ENCODE results near the gene USP15. TPM values are rescaled to one million over a fixed set of nuclear protein-coding genes. Genes with fewer than 3 reads are reported as not detected.

Gene USP15
- polyA plus RNA-seq, 1 donor (not counting 4 experiments of a cell fraction or from before 2014, with no cell fraction given): 66.5 TPM

DNA sequence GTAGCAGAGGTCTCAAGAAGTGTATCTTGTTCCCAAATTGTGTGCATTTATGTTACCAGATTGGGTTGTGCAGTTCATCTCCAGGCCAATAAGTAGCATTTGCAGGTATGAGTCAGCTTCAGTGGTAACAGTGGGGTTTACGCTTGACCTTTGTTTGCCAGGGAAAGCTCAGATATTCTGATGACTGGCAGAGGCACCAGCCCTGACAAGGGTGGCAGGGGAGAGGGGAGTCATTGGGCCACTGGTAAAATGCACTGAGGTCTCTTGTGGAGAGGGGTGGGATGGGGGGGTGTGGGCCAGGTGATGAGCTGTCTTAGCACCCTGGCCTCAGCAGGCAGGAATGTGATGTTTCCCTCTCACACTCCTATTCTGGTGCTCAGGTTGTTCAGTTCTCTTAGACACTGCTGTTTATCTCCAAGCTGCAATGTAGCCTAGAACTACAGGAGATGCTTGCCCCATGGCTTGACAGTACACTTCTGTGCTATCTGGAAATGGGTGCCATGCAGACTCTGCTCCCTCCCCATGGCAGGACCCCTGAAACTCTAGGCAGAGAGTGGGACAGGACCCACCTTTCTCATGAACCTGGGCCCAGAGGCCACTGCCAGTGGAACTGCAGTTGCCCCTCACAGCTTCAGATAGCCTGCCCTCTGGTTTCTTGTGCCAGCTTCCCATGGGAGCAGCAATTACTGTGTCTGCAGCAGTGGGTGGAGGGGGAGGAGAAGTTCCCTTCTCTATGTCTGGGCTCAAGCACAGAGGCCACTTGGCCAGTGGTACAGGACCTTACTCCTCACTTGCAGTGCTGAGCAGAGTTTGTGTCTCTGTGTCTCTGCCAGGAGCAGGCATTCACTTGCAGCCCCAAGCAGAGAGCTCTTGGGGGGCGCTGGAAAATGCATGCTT is 31.9 kb downstream of the USP15 start:
- peaks cover 10% of the 10 kb centered on the region for H3K4me1 ChIP-seq (ENCODE audit: control insufficient read depth, extremely low read depth, insufficient read depth, low read length)
- peaks cover 9% of the 10 kb centered on the region for H3K9me1 ChIP-seq (ENCODE audit: control insufficient read depth, extremely low read depth, insufficient read depth, low read length)
- H3K27me3 ChIP-seq (ENCODE audit: control insufficient read depth, extremely low read depth, insufficient read depth, low read length): no peaks in the 10 kb centered on the region
- TF ChIP-seq, protein P1, sequence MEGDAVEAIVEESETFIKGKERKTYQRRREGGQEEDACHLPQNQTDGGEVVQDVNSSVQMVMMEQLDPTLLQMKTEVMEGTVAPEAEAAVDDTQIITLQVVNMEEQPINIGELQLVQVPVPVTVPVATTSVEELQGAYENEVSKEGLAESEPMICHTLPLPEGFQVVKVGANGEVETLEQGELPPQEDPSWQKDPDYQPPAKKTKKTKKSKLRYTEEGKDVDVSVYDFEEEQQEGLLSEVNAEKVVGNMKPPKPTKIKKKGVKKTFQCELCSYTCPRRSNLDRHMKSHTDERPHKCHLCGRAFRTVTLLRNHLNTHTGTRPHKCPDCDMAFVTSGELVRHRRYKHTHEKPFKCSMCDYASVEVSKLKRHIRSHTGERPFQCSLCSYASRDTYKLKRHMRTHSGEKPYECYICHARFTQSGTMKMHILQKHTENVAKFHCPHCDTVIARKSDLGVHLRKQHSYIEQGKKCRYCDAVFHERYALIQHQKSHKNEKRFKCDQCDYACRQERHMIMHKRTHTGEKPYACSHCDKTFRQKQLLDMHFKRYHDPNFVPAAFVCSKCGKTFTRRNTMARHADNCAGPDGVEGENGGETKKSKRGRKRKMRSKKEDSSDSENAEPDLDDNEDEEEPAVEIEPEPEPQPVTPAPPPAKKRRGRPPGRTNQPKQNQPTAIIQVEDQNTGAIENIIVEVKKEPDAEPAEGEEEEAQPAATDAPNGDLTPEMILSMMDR (optimal IDR thresholded peaks at IDR 0.05 in 1 of 3, IDR thresholded peaks at IDR 0.05 in 1 of 3, conservative IDR thresholded peaks at IDR 0.05 in 1 of 3; ENCODE audit: extremely low read depth in 1 of 3, insufficient read depth in 2 of 3, low read length in 3 of 3): no peak
- TF ChIP-seq EZH2 (IDR thresholded peaks at IDR 0.05; ENCODE audit: low read length): no peak
- FAIRE-seq (no peak), DNase-seq (ENCODE audit: low read depth, low spot score) (no peak)
- H3K4me3 ChIP-seq (ENCODE audit: control insufficient read depth in 2 of 3, extremely low read depth in 1 of 3, insufficient read depth in 2 of 3, low read depth in 1 of 3, low read length in 3 of 3): no peak overlapping the region
- no peaks in the 10 kb centered on the region for H3K9me3 ChIP-seq (ENCODE audit: control insufficient read depth, low read depth, low read length)
- peaks cover 75% of the 10 kb centered on the region for H3K79me2 ChIP-seq (ENCODE audit: control insufficient read depth, insufficient read depth, low read length)
- dilution Hi-C loops (cut with MboI; ENCODE audit: extremely low pct_ligation_motif_present, low sequenced_read_pairs): no loop called here
- peaks cover 15% of the 10 kb centered on the region for H4K20me1 ChIP-seq (ENCODE audit: control insufficient read depth, extremely low read depth, insufficient read depth, low read length)
- H2AFZ ChIP-seq (ENCODE audit: control insufficient read depth, low read length): no peak overlapping the region
- no peak overlapping the region for H3K27ac ChIP-seq (ENCODE audit: control insufficient read depth, insufficient read depth, low read length)
- H3K4me2 ChIP-seq (ENCODE audit: control insufficient read depth, extremely low read depth, insufficient read depth, low read depth, low read length): no peak overlapping the region
- no peak overlapping the region for H3K9ac ChIP-seq (ENCODE audit: control insufficient read depth, extremely low read depth, insufficient read depth, low read length)
- H3K36me3 ChIP-seq (ENCODE audit: control insufficient read depth in 2 of 2, extremely low read depth in 1 of 2, insufficient read depth in 2 of 2, low read length in 2 of 2): peaks cover 7% of the 10 kb centered on the region in 2 experiments

DNA sequence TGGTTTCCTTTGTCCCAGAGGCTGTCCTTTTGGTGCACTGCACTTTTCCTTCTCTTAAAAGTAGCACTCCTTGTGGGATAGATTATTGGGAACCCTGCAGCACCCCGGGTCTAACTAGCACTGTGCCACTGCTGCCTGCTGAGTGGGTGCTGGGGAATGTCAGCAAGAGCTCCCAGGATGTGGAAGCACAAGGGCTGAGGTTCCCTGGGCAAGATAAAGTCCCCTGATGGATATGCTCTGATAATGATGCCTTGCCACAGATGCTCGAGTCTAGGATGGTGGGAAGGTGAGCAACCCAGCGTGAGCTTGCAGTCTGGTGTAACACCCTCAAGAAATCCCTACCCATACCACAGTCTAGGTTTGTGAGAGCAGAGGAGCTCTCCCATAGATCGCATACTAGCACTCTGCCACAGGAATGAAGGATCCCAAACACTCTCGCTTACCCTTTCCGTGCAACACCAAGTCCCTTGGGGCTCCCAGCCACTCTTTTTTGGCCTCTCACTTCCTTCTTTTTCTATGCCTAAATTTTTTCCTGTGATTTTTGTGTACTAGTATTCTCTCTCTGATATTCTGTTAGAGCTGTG is 32.6 kb downstream of the USP15 start:
- FAIRE-seq: no peak
- Histone ChIP-seq H3K27me3 (ENCODE audit: control insufficient read depth, extremely low read depth, insufficient read depth, low read length) (no peaks in the 10 kb centered on the region), H3K4me2 (ENCODE audit: control insufficient read depth, extremely low read depth, insufficient read depth, low read depth, low read length) (no peak overlapping the region), H3K4me1 (ENCODE audit: control insufficient read depth, extremely low read depth, insufficient read depth, low read length) (peaks cover 10% of the 10 kb centered on the region), H3K36me3 (ENCODE audit: control insufficient read depth in 2 of 2, extremely low read depth in 1 of 2, insufficient read depth in 2 of 2, low read length in 2 of 2) (peaks cover 7 to 8% of the 10 kb centered on the region in 2 experiments), H3K9me3 (ENCODE audit: control insufficient read depth, low read depth, low read length) (no peaks in the 10 kb centered on the region), H3K4me3 (ENCODE audit: control insufficient read depth in 2 of 3, extremely low read depth in 1 of 3, insufficient read depth in 2 of 3, low read depth in 1 of 3, low read length in 3 of 3) (no peak overlapping the region), H3K9ac (ENCODE audit: control insufficient read depth, extremely low read depth, insufficient read depth, low read length) (no peak overlapping the region), H4K20me1 (ENCODE audit: control insufficient read depth, extremely low read depth, insufficient read depth, low read length) (peaks cover 13% of the 10 kb centered on the region), H3K79me2 (ENCODE audit: control insufficient read depth, insufficient read depth, low read length) (peaks cover 69% of the 10 kb centered on the region), H3K9me1 (ENCODE audit: control insufficient read depth, extremely low read depth, insufficient read depth, low read length) (peaks cover 9% of the 10 kb centered on the region), H2AFZ (ENCODE audit: control insufficient read depth, low read length) (no peak overlapping the region), H3K27ac (ENCODE audit: control insufficient read depth, insufficient read depth, low read length) (no peak overlapping the region)
- TF ChIP-seq, protein P1 (optimal IDR thresholded peaks at IDR 0.05 in 1 of 3, IDR thresholded peaks at IDR 0.05 in 1 of 3, conservative IDR thresholded peaks at IDR 0.05 in 1 of 3; ENCODE audit: extremely low read depth in 1 of 3, insufficient read depth in 2 of 3, low read length in 3 of 3): no peak
- TF ChIP-seq EZH2 (IDR thresholded peaks at IDR 0.05; ENCODE audit: low read length): no peak
- no peak for DNase-seq (ENCODE audit: low read depth, low spot score)
- dilution Hi-C loops (cut with MboI; ENCODE audit: extremely low pct_ligation_motif_present, low sequenced_read_pairs): no loop called here
